Measurements from ENCODE around the gene CALCOCO1.

CALCOCO1 gene

GRCh38 chr12:53706080-53706479 is 21.2 kb downstream of the CALCOCO1 start:
- TF ChIP-seq CTCF (IDR thresholded peaks at IDR 0.05), result no peak
- H3K27me3 Mint-ChIP-seq (ENCODE audit: low read depth, poor library complexity), result peaks cover 94% of the 10 kb centered on the region
- no peak for DNase-seq
- H3K4me3 Mint-ChIP-seq, result no peak overlapping the region
- no peak overlapping the region for H3K27ac Mint-ChIP-seq
- H3K36me3 Mint-ChIP-seq (ENCODE audit: low read depth), result no peaks in the 10 kb centered on the region
- H3K9me3 Mint-ChIP-seq, result no peaks in the 10 kb centered on the region
- peaks cover 24% of the 10 kb centered on the region for H3K4me1 Mint-ChIP-seq

- no peak for TF ChIP-seq CTCF (IDR thresholded peaks at IDR 0.05)
- H3K9me3 Mint-ChIP-seq, result no peaks in the 10 kb centered on the region
- no peak overlapping the region for H3K4me3 Mint-ChIP-seq
- H3K27ac Mint-ChIP-seq, result no peak overlapping the region
- H3K36me3 Mint-ChIP-seq (ENCODE audit: low read depth), result no peaks in the 10 kb centered on the region
- peaks cover 95% of the 10 kb centered on the region for H3K27me3 Mint-ChIP-seq (ENCODE audit: low read depth, poor library complexity)
- H3K4me1 Mint-ChIP-seq, result peaks cover 35% of the 10 kb centered on the region
- no peak for DNase-seq
Measured at GRCh38 chr12:53703756-53704155, 23.5 kb downstream of the CALCOCO1 start.

GRCh38 chr12:53701518-53702264 is 25.6 kb downstream of the CALCOCO1 start:
- no peak overlapping the region for H3K27ac Mint-ChIP-seq
- no peaks in the 10 kb centered on the region for H3K36me3 Mint-ChIP-seq (ENCODE audit: low read depth)
- H3K9me3 Mint-ChIP-seq, result no peaks in the 10 kb centered on the region
- H3K27me3 Mint-ChIP-seq (ENCODE audit: low read depth, poor library complexity), result peaks cover 98% of the 10 kb centered on the region
- H3K4me3 Mint-ChIP-seq, result no peak overlapping the region
- peaks cover 52% of the 10 kb centered on the region for H3K4me1 Mint-ChIP-seq
- TF ChIP-seq CTCF (IDR thresholded peaks at IDR 0.05), result peak; percentile 89
- DNase-seq, result peak; percentile 87

- Mint-ChIP-seq H3K9me3 (no peaks in the 10 kb centered on the region), H3K4me3 (no peak overlapping the region), H3K27ac (no peak overlapping the region), H3K4me1 (peaks cover 63% of the 10 kb centered on the region), H3K36me3 (ENCODE audit: low read depth) (no peaks in the 10 kb centered on the region), H3K27me3 (ENCODE audit: low read depth, poor library complexity) (peaks cover 98% of the 10 kb centered on the region)
- DNase-seq, result no peak
- no peak for TF ChIP-seq CTCF (IDR thresholded peaks at IDR 0.05)
Measured at GRCh38 chr12:53700567-53700966, 26.7 kb downstream of the CALCOCO1 start.

- H3K9me3 Mint-ChIP-seq, result no peaks in the 10 kb centered on the region
- TF ChIP-seq CTCF (IDR thresholded peaks at IDR 0.05), result no peak
- peaks cover 98% of the 10 kb centered on the region for H3K27me3 Mint-ChIP-seq (ENCODE audit: low read depth, poor library complexity)
Measured at GRCh38 chr12:53699678-53700025, 27.6 kb downstream of the CALCOCO1 start.

More at GRCh38 chr12:53699678-53700025, 27.6 kb downstream of the CALCOCO1 start:
- Mint-ChIP-seq H3K27ac (no peak overlapping the region), H3K4me1 (peaks cover 71% of the 10 kb centered on the region), H3K4me3 (no peak overlapping the region), H3K36me3 (ENCODE audit: low read depth) (no peaks in the 10 kb centered on the region)
- DNase-seq, result no peak

Measured in nephron progenitor cell (in vitro differentiated cells).